BJ (cell line): ENCODE measurements around the gene NR5A2. TPM values are rescaled to one million over a fixed set of nuclear protein-coding genes. Genes with fewer than 3 reads are reported as not detected.

Experiments used
- CTCF ChIA-PET: fragments of 350-600 bp; formaldehyde crosslinking; extraction: SDS; loops from one replicate; lab custom pipeline; 2021; ENCODE audit warnings: antibody characterized with exemption, inconsistent platforms; lab: Yijun Ruan, JAX
- POLR2A ChIA-PET: fragments of 300-600 bp; sonication (Branson Sonifier 250); formaldehyde crosslinking; extraction: SDS; loops from one replicate; lab custom pipeline; 2021; ENCODE audit warnings: antibody characterized with exemption; lab: Charles Lee
- DNase-seq: peaks from one replicate; pipeline ENCODE4 v3.0.0-alpha.2; 2011; ENCODE audit warnings: low read depth
- H3K27me3 ChIP-seq: 2 replicates; pipeline ENCODE4 v1.6.0; 2011; ENCODE audit warnings: low read length; ENCODE audit not compliant: control insufficient read depth, insufficient read depth
- H3K36me3 ChIP-seq: 2 replicates; pipeline ENCODE4 v1.5.1; 2011; ENCODE audit warnings: low read length; ENCODE audit not compliant: control insufficient read depth, insufficient read depth
- H3K4me3 ChIP-seq: 2 replicates; pipeline ENCODE4 v1.5.1; 2011; ENCODE audit warnings: low read depth, mild to moderate bottlenecking, control low read depth, low read length
- polyA plus RNA-seq: library from polyadenylated mRNA; depleted of rRNA; stranded (reverse); fragments of >200 nt; gene quantifications from 2 replicates; pipeline ENCODE4 v1.2.3, GENCODE V29; 2011
- TF ChIP-seq, protein P1 (sequence below): IDR thresholded peaks from 2 replicates; pipeline ENCODE4 v1.5.1; 2011; ENCODE audit warnings: low read depth, mild to moderate bottlenecking, control low read depth, inconsistent platforms, low read length, moderate library complexity; ENCODE audit not compliant: insufficient read depth

NR5A2 gene
- polyA plus RNA-seq, 1 experiment, result 0.12 TPM

DNA sequence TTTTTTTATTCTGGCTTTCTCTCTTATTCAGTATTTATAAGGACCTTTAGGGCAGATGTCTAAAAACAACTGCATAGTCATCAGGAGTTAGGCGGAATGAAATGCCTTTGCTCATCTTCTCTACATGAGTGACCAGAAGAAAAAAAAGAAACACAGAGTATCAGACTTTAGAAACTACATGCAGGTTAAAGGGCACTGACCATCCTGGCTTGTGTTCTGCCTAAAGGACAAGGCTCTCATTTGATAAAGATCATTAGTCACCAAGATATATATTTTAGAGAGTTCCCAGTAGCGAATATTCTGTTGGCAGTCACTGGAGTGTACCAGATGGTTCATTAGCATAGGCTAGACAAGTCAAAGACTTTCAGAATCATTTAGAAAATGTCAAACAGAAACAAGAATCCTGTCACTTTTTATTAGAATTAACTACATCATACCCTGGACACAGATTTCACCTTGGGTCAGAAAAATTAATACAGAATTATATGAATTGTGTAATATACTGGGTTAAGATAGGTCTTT lies 145.6 kb downstream of the NR5A2 start:
- Histone ChIP-seq H3K27me3 (no peaks in the 10 kb centered on the region), H3K4me3 (no peak overlapping the region), H3K36me3 (no peaks in the 10 kb centered on the region)
- DNase-seq, result no peak
- POLR2A ChIA-PET, result no interaction called here
- CTCF ChIA-PET, result no interaction called here
- TF ChIP-seq, protein P1, sequence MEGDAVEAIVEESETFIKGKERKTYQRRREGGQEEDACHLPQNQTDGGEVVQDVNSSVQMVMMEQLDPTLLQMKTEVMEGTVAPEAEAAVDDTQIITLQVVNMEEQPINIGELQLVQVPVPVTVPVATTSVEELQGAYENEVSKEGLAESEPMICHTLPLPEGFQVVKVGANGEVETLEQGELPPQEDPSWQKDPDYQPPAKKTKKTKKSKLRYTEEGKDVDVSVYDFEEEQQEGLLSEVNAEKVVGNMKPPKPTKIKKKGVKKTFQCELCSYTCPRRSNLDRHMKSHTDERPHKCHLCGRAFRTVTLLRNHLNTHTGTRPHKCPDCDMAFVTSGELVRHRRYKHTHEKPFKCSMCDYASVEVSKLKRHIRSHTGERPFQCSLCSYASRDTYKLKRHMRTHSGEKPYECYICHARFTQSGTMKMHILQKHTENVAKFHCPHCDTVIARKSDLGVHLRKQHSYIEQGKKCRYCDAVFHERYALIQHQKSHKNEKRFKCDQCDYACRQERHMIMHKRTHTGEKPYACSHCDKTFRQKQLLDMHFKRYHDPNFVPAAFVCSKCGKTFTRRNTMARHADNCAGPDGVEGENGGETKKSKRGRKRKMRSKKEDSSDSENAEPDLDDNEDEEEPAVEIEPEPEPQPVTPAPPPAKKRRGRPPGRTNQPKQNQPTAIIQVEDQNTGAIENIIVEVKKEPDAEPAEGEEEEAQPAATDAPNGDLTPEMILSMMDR, result no peak

DNA sequence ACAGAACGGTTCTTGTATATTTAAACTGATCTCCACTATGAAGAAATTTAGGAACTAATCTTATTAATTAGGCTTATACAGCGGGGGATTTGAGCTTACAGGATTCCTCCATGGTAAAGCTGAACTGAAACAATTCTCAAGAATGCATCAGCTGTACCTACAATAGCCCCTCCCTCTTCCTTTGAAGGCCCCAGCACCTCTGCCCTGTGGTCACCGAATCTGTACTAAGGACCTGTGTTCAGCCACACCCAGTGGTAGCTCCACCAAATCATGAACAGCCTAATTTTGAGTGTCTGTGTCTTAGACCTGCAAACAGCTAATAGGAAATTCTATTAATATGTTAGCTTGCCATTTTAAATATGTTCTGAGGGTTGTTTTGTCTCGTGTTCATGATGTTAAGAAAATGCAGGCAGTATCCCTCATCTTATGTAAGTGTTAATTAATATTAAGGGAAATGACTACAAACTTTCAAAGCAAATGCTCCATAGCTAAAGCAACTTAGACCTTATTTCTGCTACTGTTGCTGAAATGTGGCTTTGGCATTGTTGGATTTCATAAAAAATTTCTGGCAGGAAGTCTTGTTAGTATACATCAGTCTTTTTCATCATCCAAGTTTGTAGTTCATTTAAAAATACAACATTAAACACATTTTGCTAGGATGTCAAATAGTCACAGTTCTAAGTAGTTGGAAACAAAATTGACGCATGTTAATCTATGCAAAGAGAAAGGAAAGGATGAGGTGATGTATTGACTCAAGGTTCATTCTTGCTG lies 147.2 kb downstream of the NR5A2 start:
- TF ChIP-seq, protein P1, result no peak
- POLR2A ChIA-PET, result interaction anchor here (0.8 kb wide), 1 partner anchor 298 kb away, joined by 3 read pairs; no protein-coding TSS in a partner anchor
- no peaks in the 10 kb centered on the region for H3K27me3 ChIP-seq

DNA sequence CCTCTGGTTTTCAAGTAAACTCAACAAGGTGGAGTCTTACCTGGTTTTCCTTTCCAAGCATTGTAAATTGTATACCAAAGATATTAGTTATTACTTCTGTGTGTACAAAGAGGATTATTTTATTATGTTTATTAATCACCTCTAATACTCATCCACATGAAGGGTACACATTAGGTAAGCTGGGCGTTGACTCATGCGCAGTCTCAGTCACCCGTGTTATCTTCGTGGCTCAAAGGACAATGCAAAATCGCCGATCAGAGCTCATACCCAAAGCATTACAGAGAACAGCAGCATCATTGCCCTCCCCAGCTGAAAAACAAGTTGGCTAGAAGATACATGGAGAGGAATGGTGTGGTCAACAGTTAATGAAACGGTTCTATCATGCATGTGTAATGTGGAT lies 148.7 kb downstream of the NR5A2 start:
- TF ChIP-seq, protein P1, result no peak
- POLR2A ChIA-PET, result no interaction called here
- CTCF ChIA-PET, result interaction anchor here (0.7 kb wide), 1 partner anchor 314 kb away, joined by 3 read pairs; no protein-coding TSS in a partner anchor
- H3K36me3 ChIP-seq, result no peaks in the 10 kb centered on the region
- no peaks in the 10 kb centered on the region for H3K27me3 ChIP-seq
- no peak for DNase-seq
- no peak overlapping the region for H3K4me3 ChIP-seq

More for the DNA sequence above, 147.2 kb downstream of the NR5A2 start:
- H3K36me3 ChIP-seq, result no peaks in the 10 kb centered on the region
- CTCF ChIA-PET, result interaction anchor here (1.3 kb wide), 1 partner anchor 14 kb away, joined by 3 read pairs; no protein-coding TSS in a partner anchor
- no peak overlapping the region for H3K4me3 ChIP-seq
- DNase-seq, result no peak

DNA sequence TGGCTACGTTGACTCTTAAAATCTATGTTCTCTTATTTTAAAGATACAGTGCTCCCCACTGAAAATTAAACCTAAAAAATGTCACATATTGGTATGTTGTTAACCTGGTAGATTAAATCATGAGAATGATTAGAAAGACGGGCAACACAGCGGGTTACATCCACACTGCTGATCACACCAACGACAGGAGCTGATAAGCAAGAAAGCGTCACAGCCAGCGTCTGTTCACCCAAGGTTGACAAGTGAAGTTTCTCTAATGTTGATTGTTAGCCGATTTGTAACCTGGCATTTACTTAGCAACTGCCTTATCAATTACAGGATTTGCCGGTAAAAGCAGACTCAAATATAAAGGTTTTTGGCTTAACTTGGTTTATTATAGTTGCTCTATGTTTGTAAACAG lies 149.3 kb downstream of the NR5A2 start:
- TF ChIP-seq, protein P1, result no peak
- H3K27me3 ChIP-seq, result no peaks in the 10 kb centered on the region
- no peak for DNase-seq
- no peaks in the 10 kb centered on the region for H3K36me3 ChIP-seq
- no peak overlapping the region for H3K4me3 ChIP-seq
- CTCF ChIA-PET, result no interaction called here
- POLR2A ChIA-PET, result no interaction called here

DNA sequence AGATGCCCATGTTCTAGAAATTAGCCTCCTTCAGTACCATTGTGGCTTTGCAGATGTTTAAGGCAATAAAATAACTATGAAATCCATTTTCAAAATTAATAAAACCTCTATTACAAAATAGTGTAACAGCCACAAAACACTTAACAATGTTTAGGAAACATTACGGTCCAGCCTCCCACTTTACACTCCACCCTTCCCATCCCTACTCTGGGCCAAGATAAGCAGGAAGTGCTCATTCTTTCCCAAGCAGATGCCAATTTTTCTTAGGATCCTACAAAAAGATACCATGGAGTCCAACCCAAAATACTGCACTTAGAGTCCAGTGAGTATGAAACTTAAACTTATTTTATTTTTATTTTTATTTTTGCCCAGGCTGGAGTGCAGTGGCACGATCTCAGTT lies 150.8 kb downstream of the NR5A2 start:
- H3K4me3 ChIP-seq, result no peak overlapping the region
- no peaks in the 10 kb centered on the region for H3K27me3 ChIP-seq
- TF ChIP-seq, protein P1, result no peak
- ChIA-PET CTCF (no interaction called here), POLR2A (no interaction called here)
- no peak for DNase-seq
- no peaks in the 10 kb centered on the region for H3K36me3 ChIP-seq
